Vagina (tissue), 2 donors: ENCODE data around the gene NLGN3.

Source experiments
- CTCF ChIP-seq, 3 experiments: fragments of 450-650 bp in 2 of 3; fragments of 200-600 bp in 1 of 3; sonication (generic) in 1 of 3; IDR thresholded peaks; one replicate each; pipeline ENCODE4 v1.5.1; 2017 to 2019; ENCODE audit warnings: antibody characterized with exemption in 3 of 3, mild to moderate bottlenecking in 2 of 3, moderate library complexity in 2 of 3
- POLR2A ChIP-seq, 2 donors: fragments of 450-650 bp; IDR thresholded peaks; one replicate each; pipeline ENCODE4 v1.6.1; 2017; ENCODE audit warnings: antibody characterized with exemption in 2 of 2, mild to moderate bottlenecking in 2 of 2, moderate library complexity in 2 of 2
- POLR2AphosphoS5 ChIP-seq, 2 donors: sonication (generic); formaldehyde crosslinking; IDR thresholded peaks; one replicate each; pipeline ENCODE4 v1.9.0; 2017; ENCODE audit warnings: antibody characterized with exemption in 2 of 2, mild to moderate bottlenecking in 2 of 2, low read depth in 1 of 2; ENCODE audit not compliant: insufficient read depth in 1 of 2

- no peak for TF ChIP-seq CTCF (IDR thresholded peaks at IDR 0.05)
- TF ChIP-seq POLR2A (IDR thresholded peaks at IDR 0.05), result no peak
- no peak for TF ChIP-seq POLR2AphosphoS5 (IDR thresholded peaks at IDR 0.05; ENCODE audit: insufficient read depth in 1 of 2, low read depth in 1 of 2)
Measured at GRCh38 chrX:71182871-71183270, 38.2 kb downstream of the NLGN3 start.
